ENCODE results near the gene EMCN. TPM values are rescaled to one million over a fixed set of nuclear protein-coding genes. Genes with fewer than 3 reads are reported as not detected.
A peak's percentile ranks its signal among the peaks of the same experiment; 100 is the strongest.

Gene EMCN
- total RNA-seq, 1 experiment from 2014 or later, result not detected

GRCh38 chr4:100421361-100421978 is 96.4 kb downstream of the EMCN start:
- peaks cover 7% of the 10 kb centered on the region for H3K4me1 Mint-ChIP-seq
- ChIA-PET POLR2A (no interaction called here), CTCF (no interaction called here)
- H3K36me3 Mint-ChIP-seq, result no peaks in the 10 kb centered on the region
- ATAC-seq (peak; percentile 75), DNase-seq (ENCODE audit: low spot score) (no peak)
- TF ChIP-seq NR2C2 (CRISPR knock-in tag; IDR thresholded peaks at IDR 0.05) (no peak), CREM (CRISPR knock-in tag; IDR thresholded peaks at IDR 0.05) (no peak), NR3C1 (CRISPR knock-in tag; conservative IDR thresholded peaks at IDR 0.05; ENCODE audit: low read depth) (no peak), E2F1 (CRISPR knock-in tag; IDR thresholded peaks at IDR 0.05) (no peak), TEAD1 (CRISPR knock-in tag; IDR thresholded peaks at IDR 0.05) (no peak), ZNF219 (CRISPR knock-in tag; IDR thresholded peaks at IDR 0.05; ENCODE audit: borderline replicate concordance) (no peak), E2F5 (CRISPR knock-in tag; IDR thresholded peaks at IDR 0.05) (no peak), ZSCAN18 (CRISPR knock-in tag; IDR thresholded peaks at IDR 0.05) (no peak), GABPB1 (CRISPR knock-in tag; IDR thresholded peaks at IDR 0.05) (no peak), CBFB (CRISPR knock-in tag; IDR thresholded peaks at IDR 0.05; ENCODE audit: low read depth) (no peak), TEAD4 (CRISPR knock-in tag; IDR thresholded peaks at IDR 0.05) (no peak), ZNF138 (CRISPR knock-in tag; conservative IDR thresholded peaks at IDR 0.05) (no peak), CREB1 (CRISPR knock-in tag; IDR thresholded peaks at IDR 0.05) (no peak), MYBL2 (CRISPR knock-in tag; IDR thresholded peaks at IDR 0.05) (no peak), GRHL2 (CRISPR knock-in tag; IDR thresholded peaks at IDR 0.05; ENCODE audit: insufficient replicate concordance, severe bottlenecking) (no peak), ATF1 (CRISPR knock-in tag; IDR thresholded peaks at IDR 0.05) (no peak), ATF2 (CRISPR knock-in tag; IDR thresholded peaks at IDR 0.05; ENCODE audit: borderline replicate concordance, low read depth) (no peak), PRRX2 (CRISPR knock-in tag; IDR thresholded peaks at IDR 0.05) (no peak)
- H3K4me3 Mint-ChIP-seq, result no peak overlapping the region
- no peaks in the 10 kb centered on the region for H3K9me3 Mint-ChIP-seq
- no peaks in the 10 kb centered on the region for H3K27me3 Mint-ChIP-seq (ENCODE audit: low read depth)
- no peak overlapping the region for H3K27ac Mint-ChIP-seq

- no peaks in the 10 kb centered on the region for H3K9me3 Mint-ChIP-seq
- H3K4me3 Mint-ChIP-seq, result no peak overlapping the region
- ChIA-PET POLR2A (no interaction called here), CTCF (no interaction called here)
- H3K27me3 Mint-ChIP-seq (ENCODE audit: low read depth), result no peaks in the 10 kb centered on the region
- H3K4me1 Mint-ChIP-seq, result peaks cover 7% of the 10 kb centered on the region
- TF ChIP-seq ZNF317 (CRISPR knock-in tag; IDR thresholded peaks at IDR 0.05; ENCODE audit: borderline replicate concordance, low read depth), result no peak
- TF ChIP-seq ELF4 (CRISPR knock-in tag; IDR thresholded peaks at IDR 0.05; ENCODE audit: low read depth), result no peak
- no peak for TF ChIP-seq MYBL2 (CRISPR knock-in tag; IDR thresholded peaks at IDR 0.05)
- no peak for TF ChIP-seq ATF3 (CRISPR knock-in tag; conservative IDR thresholded peaks at IDR 0.05)
- TF ChIP-seq ATF1 (CRISPR knock-in tag; IDR thresholded peaks at IDR 0.05), result no peak
- TF ChIP-seq TEAD1 (CRISPR knock-in tag; IDR thresholded peaks at IDR 0.05), result no peak
- TF ChIP-seq JUN (CRISPR knock-in tag; IDR thresholded peaks at IDR 0.05), result no peak
- no peak for TF ChIP-seq SMAD4 (CRISPR knock-in tag; IDR thresholded peaks at IDR 0.05)
- no peak for TF ChIP-seq CREM (CRISPR knock-in tag; IDR thresholded peaks at IDR 0.05)
- TF ChIP-seq KAT7 (CRISPR knock-in tag; IDR thresholded peaks at IDR 0.05; ENCODE audit: borderline replicate concordance), result no peak
- H3K27ac Mint-ChIP-seq, result no peak overlapping the region
- no peaks in the 10 kb centered on the region for H3K36me3 Mint-ChIP-seq
- ATAC-seq, result no peak
- DNase-seq (ENCODE audit: low spot score), result no peak
Measured at GRCh38 chr4:100420571-100420970, 97.3 kb downstream of the EMCN start.
